GM12878 (cell line): Measurements from ENCODE around the gene DPP9. TPM values are rescaled to one million over a fixed set of nuclear protein-coding genes. Genes with fewer than 3 reads are reported as not detected.

Source experiments
- ATAC-seq: fragments of 200-7000 bp; cut with Tn5 transposase; 3 replicates; pipeline ENCODE4 v1.9.1; 2020; ENCODE audit warnings: mild to moderate bottlenecking, moderate library complexity
- BruUV-seq: library from RNA; stranded (reverse); fragments of 400-500 nt; replicated peaks from 2 replicates; lab custom pipeline; 2021; lab: Mats Ljungman, UMichigan
- CTCF ChIA-PET: fragments of 300-600 bp; sonication (Branson Sonifier 250); formaldehyde crosslinking; extraction: SDS; loops from one replicate; lab custom pipeline; 2021; ENCODE audit warnings: inconsistent platforms; lab: Yijun Ruan, JAX
- POLR2A ChIA-PET: fragments of 350-600 bp; formaldehyde crosslinking; extraction: SDS; loops from one replicate; lab custom pipeline; 2021; ENCODE audit warnings: inconsistent platforms; lab: Charles Lee
- RAD21 ChIA-PET: fragments of 300-600 bp; sonication (Branson Sonifier 250); formaldehyde crosslinking; loops from one replicate; lab custom pipeline; 2023; ENCODE audit warnings: antibody characterized with exemption; ENCODE audit not compliant: unreplicated experiment; lab: Charles Lee
- SMC1A ChIA-PET: fragments of 300-600 bp; sonication (Branson Sonifier 250); formaldehyde crosslinking; loops from one replicate; lab custom pipeline; 2023; ENCODE audit not compliant: unreplicated experiment, uncharacterized antibody; lab: Charles Lee
- DNase-seq: peaks from one replicate; pipeline ENCODE4 v3.0.0-alpha.2; 2011; ENCODE audit warnings: low read depth, low spot score
- FAIRE-seq: peaks from 3 replicates; lab custom pipeline; 2011; peaks lifted over from hg19 to GRCh38; lab: Jason Lieb, UNC
- H2AFZ ChIP-seq: 2 replicates; pipeline ENCODE4 v1.6.0; 2011; ENCODE audit warnings: low read depth, low read length, control low read depth; ENCODE audit not compliant: control insufficient read depth
- H3K27ac ChIP-seq: 2 replicates; pipeline ENCODE4 v1.5.1; 2011; ENCODE audit warnings: control low read depth; ENCODE audit not compliant: control insufficient read depth, insufficient read depth
- H3K27me3 ChIP-seq, 2 experiments: replicated peaks in 1 of 2; 2 replicates each; pipeline versions ENCODE4 v1.6.0 to v1.6.1; 2011; ENCODE audit warnings: low read length in 1 of 2; ENCODE audit not compliant: control insufficient read depth in 2 of 2, insufficient read depth in 2 of 2
- H3K36me3 ChIP-seq, 2 experiments: 2 replicates each; pipeline ENCODE4 v1.5.1; 2011; ENCODE audit warnings: low read length in 1 of 2; ENCODE audit not compliant: control insufficient read depth in 2 of 2, insufficient read depth in 2 of 2
- H3K4me1 ChIP-seq: 2 replicates; pipeline ENCODE4 v1.6.1; 2011; ENCODE audit warnings: mild to moderate bottlenecking, low read length, moderate library complexity, mixed read lengths; ENCODE audit not compliant: control insufficient read depth, insufficient read depth
- H3K4me2 ChIP-seq: 2 replicates; pipeline ENCODE4 v1.6.0; 2011; ENCODE audit warnings: control low read depth; ENCODE audit not compliant: control insufficient read depth, insufficient read depth
- H3K4me3 ChIP-seq: fragments of 200-600 bp; sonication (generic); 2 replicates; pipeline ENCODE4 v1.5.1; 2016
- H3K79me2 ChIP-seq: 2 replicates; pipeline ENCODE4 v1.6.0; 2011; ENCODE audit warnings: low read length; ENCODE audit not compliant: control insufficient read depth, insufficient read depth
- H3K9ac ChIP-seq: 2 replicates; pipeline ENCODE4 v1.8.0; 2011; ENCODE audit warnings: low read length, control low read depth, mixed read lengths; ENCODE audit not compliant: control insufficient read depth, insufficient read depth
- H3K9me3 ChIP-seq: replicated peaks from 3 replicates; pipeline ENCODE4 v1.5.1; 2011; ENCODE audit warnings: mild to moderate bottlenecking, low read length; ENCODE audit not compliant: control insufficient read depth, insufficient read depth
- H4K20me1 ChIP-seq: 2 replicates; pipeline ENCODE4 v1.6.0; 2011; ENCODE audit not compliant: control insufficient read depth, insufficient read depth
- KDM1A ChIP-seq: fragments of 200-600 bp; sonication (generic); IDR thresholded peaks from 2 replicates; pipeline ENCODE4 v1.6.1; 2016; ENCODE audit warnings: borderline replicate concordance
- LARP7 ChIP-seq: fragments of 450-650 bp; IDR thresholded peaks from 2 replicates; pipeline ENCODE4 v1.6.1; 2017; ENCODE audit warnings: mild to moderate bottlenecking
- MEF2A ChIP-seq: IDR thresholded peaks from 2 replicates; pipeline ENCODE4 v1.6.1; 2011; ENCODE audit warnings: low read depth, mild to moderate bottlenecking, low read length, moderate library complexity; ENCODE audit not compliant: insufficient read depth
- PAX8 ChIP-seq: fragments of 450-650 bp; IDR thresholded peaks from 2 replicates; pipeline ENCODE4 v1.6.1; 2017; ENCODE audit warnings: mild to moderate bottlenecking, moderate library complexity
- RB1 ChIP-seq: fragments of 450-650 bp; formaldehyde crosslinking; IDR thresholded peaks from 2 replicates; pipeline ENCODE4 v1.6.1; 2017; ENCODE audit warnings: mild to moderate bottlenecking, borderline replicate concordance
- SIX5 ChIP-seq: IDR thresholded peaks from 2 replicates; pipeline ENCODE4 v1.6.1; 2011; ENCODE audit warnings: mild to moderate bottlenecking, low read depth, low read length, moderate library complexity; ENCODE audit not compliant: severe bottlenecking
- SMARCA5 ChIP-seq: fragments of 450-650 bp; IDR thresholded peaks from 2 replicates; pipeline ENCODE4 v1.6.1; 2017; ENCODE audit warnings: mild to moderate bottlenecking
- STAT1 ChIP-seq: fragments of 450-650 bp; conservative IDR thresholded peaks from 2 replicates; pipeline ENCODE4 v1.6.1; 2014; ENCODE audit warnings: antibody characterized with exemption, mild to moderate bottlenecking
- TAF1 ChIP-seq: IDR thresholded peaks from 2 replicates; pipeline ENCODE4 v1.6.1; 2011; ENCODE audit warnings: mild to moderate bottlenecking, low read depth, low read length, borderline replicate concordance
- TCF12 ChIP-seq: IDR thresholded peaks from 2 replicates; pipeline ENCODE4 v1.6.1; 2011; ENCODE audit warnings: low read depth, mild to moderate bottlenecking, low read length
- TCF3 ChIP-seq: IDR thresholded peaks from 2 replicates; pipeline ENCODE4 v1.6.1; 2012; ENCODE audit warnings: low read depth, mild to moderate bottlenecking, low read length, borderline replicate concordance; ENCODE audit not compliant: insufficient read depth
- ZNF24 ChIP-seq: fragments of 450-650 bp; IDR thresholded peaks from 2 replicates; pipeline ENCODE4 v1.6.1; 2017; ENCODE audit warnings: antibody characterized with exemption, mild to moderate bottlenecking
- ZNF384 ChIP-seq: IDR thresholded peaks from 2 replicates; pipeline ENCODE4 v1.6.1; 2012; ENCODE audit warnings: low read depth, mild to moderate bottlenecking, low read length, improper control_type of control experiment, borderline replicate concordance
- ZZZ3 ChIP-seq: IDR thresholded peaks from 2 replicates; pipeline ENCODE4 v1.6.1; 2011; ENCODE audit warnings: low read depth; ENCODE audit not compliant: control insufficient read depth, insufficient read length
- WGBS: methylation state at CpG from one replicate; pipeline ENCODE4 v1.1.6; 2016; ENCODE audit warnings: low lambda C conversion rate; ENCODE audit not compliant: insufficient replicate concordance, insufficient coverage; ENCODE audit errors: missing lambda C conversion rate; 5-methylcytosine and 5-hydroxymethylcytosine counted together
- in situ Hi-C: fragments of 300-500 bp; cut with MboI; formaldehyde crosslinking; loops from 9 replicates; pipeline ENCODE4 v1.14.3; 2018; ENCODE audit warnings: mixed read lengths
- intact Hi-C: fragments of 100-400 bp; cut with micrococcal nuclease; formaldehyde crosslinking; loops from one replicate; pipeline ENCODE4 v1.14.2; 2022; ENCODE audit not compliant: unreplicated experiment
- polyA plus RNA-seq, 11 experiments: library from polyadenylated mRNA; depleted of rRNA in 4 of 11; unstranded in 6 of 11; stranded (reverse) in 5 of 11; fragments of >200 nt; fragmentation: Nextera tagmentation in 4 of 11; fragmentation: Illumina TruSeq in 1 of 11; extraction: Ambion mirVana in 4 of 11; extraction: Trizol in 1 of 11; gene quantifications; 1 replicate in 1 of 11; 2 replicates in 10 of 11; pipeline versions ENCODE4 v1.2.1 to v1.2.3, GENCODE V29; 2011 to 2016; ENCODE audit warnings: inconsistent platforms in 2 of 11, missing spikeins in 2 of 11, low read depth in 1 of 11
- total RNA-seq, 4 experiments: library from RNA; depleted of rRNA in 3 of 4; stranded (reverse); fragments of >200 nt in 3 of 4; fragmentation: Illumina TruSeq in 1 of 4; extraction: Trizol in 1 of 4; gene quantifications; 2 replicates each; pipeline versions ENCODE4 v1.2.1 to v1.2.3, GENCODE V29; 2013 to 2021
- TF ChIP-seq, protein P1 (sequence below): fragments of 450-650 bp; IDR thresholded peaks from 2 replicates; pipeline ENCODE4 v1.6.1; 2014; ENCODE audit warnings: mild to moderate bottlenecking
- TF ChIP-seq, protein P2 (sequence below): fragments of 450-650 bp; formaldehyde crosslinking; IDR thresholded peaks from 2 replicates; pipeline ENCODE4 v1.4.0; 2020; ENCODE audit warnings: mild to moderate bottlenecking, moderate library complexity
- TF ChIP-seq, protein P3 (sequence below): fragments of 450-650 bp; IDR thresholded peaks from 2 replicates; pipeline ENCODE4 v1.6.1; 2017; ENCODE audit warnings: low read depth, mild to moderate bottlenecking, moderate library complexity

The DPP9 gene
- total and polyA plus RNA-seq, 10 of the 15 experiments (the other 5 are each of a cell fraction or from before 2014, with no cell fraction given): 0.64 to 58.6 (median 27.6) TPM

DNA sequence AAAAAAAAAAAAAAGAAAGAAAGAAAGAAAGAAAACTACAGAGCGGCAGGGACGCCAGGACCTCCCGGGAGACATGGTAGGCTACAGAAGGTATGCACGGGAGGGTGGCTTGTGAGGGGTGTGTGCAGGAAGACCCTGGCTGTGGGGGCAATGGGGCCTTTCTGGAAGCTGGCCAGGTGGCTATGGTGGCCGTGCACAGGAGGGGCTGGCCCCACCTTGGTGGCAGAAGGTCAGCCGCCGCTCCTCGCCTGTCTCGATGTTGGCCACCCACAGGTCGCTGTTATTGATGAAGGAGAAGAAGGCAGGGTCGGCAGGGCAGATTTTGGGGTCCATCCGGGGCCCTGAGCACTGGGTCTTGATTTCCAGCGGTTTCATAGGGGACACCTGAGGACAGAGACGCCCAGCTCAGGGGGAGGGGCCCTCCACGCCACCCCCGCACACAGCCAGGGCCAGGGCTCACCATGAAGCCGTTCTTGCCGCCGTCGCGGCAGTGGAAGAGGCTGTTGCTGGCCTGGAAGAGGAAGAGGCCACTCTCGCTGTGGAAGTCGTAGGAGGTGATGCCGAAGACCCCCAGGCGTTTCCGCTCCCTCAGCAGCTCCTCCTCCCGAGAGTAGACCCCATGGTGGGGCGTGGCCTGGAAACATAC lies 19.8 kb downstream of the DPP9 start (continued):
- TF ChIP-seq TAF1: no peak
- no peak for TF ChIP-seq ZNF24
- TF ChIP-seq SIX5: no peak
- TF ChIP-seq, all 136 proteins: peak for 0

DNA sequence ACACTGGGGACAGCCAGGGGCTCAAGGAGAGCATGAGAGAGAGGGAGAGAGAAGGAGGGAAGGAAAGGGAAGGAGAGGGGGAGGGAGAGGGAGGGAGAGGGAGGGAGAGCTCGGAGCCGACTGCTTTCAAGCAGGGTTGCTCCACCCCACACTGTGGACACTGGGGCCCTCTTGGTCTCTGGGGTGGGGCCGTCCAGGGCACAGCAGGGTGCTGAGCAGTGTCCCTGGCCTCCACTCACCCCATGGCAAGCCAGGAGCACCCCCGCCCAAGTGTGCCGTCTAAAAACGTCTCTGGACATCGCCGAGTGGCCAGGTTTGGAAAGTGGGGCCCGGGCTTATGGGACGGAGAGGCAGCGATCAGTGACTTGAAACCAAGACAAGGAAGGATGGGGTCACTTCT lies 20.9 kb downstream of the DPP9 start:
- ChIA-PET SMC1A (no interaction called here), POLR2A (no interaction called here), CTCF (no interaction called here), RAD21 (no interaction called here)
- Histone ChIP-seq H3K4me1 (no peaks in the 10 kb centered on the region), H3K9ac (no peak overlapping the region), H2AFZ (no peak overlapping the region), H3K9me3 (no peaks in the 10 kb centered on the region), H3K27ac (no peak overlapping the region), H3K79me2 (no peaks in the 10 kb centered on the region), H3K36me3 (peaks cover 14 to 29% of the 10 kb centered on the region in 2 experiments; a peak in 3 of 4 replicates), H3K4me2 (no peak overlapping the region), H3K4me3 (no peak overlapping the region), H3K27me3 (no peaks in the 10 kb centered on the region), H4K20me1 (no peaks in the 10 kb centered on the region)
- FAIRE-seq: no peak
- no peak for ATAC-seq
- intact Hi-C loops: no loop called here
- no peak for DNase-seq
- no TSS peak for BruUV-seq
- WGBS: 83% methylated on average over 11 of the region's 11 CpGs
- in situ Hi-C loops: no loop called here
- TF ChIP-seq MEF2A (no peak), TCF12 (no peak), STAT1 (no peak), SMARCA5 (no peak), RB1 (no peak), TCF3 (no peak), KDM1A (no peak), PAX8 (no peak), ZNF384 (no peak), LARP7 (no peak), ZZZ3 (no peak)
- TF ChIP-seq, protein P1, sequence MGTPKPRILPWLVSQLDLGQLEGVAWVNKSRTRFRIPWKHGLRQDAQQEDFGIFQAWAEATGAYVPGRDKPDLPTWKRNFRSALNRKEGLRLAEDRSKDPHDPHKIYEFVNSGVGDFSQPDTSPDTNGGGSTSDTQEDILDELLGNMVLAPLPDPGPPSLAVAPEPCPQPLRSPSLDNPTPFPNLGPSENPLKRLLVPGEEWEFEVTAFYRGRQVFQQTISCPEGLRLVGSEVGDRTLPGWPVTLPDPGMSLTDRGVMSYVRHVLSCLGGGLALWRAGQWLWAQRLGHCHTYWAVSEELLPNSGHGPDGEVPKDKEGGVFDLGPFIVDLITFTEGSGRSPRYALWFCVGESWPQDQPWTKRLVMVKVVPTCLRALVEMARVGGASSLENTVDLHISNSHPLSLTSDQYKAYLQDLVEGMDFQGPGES: no peak
- TF ChIP-seq, protein P2, sequence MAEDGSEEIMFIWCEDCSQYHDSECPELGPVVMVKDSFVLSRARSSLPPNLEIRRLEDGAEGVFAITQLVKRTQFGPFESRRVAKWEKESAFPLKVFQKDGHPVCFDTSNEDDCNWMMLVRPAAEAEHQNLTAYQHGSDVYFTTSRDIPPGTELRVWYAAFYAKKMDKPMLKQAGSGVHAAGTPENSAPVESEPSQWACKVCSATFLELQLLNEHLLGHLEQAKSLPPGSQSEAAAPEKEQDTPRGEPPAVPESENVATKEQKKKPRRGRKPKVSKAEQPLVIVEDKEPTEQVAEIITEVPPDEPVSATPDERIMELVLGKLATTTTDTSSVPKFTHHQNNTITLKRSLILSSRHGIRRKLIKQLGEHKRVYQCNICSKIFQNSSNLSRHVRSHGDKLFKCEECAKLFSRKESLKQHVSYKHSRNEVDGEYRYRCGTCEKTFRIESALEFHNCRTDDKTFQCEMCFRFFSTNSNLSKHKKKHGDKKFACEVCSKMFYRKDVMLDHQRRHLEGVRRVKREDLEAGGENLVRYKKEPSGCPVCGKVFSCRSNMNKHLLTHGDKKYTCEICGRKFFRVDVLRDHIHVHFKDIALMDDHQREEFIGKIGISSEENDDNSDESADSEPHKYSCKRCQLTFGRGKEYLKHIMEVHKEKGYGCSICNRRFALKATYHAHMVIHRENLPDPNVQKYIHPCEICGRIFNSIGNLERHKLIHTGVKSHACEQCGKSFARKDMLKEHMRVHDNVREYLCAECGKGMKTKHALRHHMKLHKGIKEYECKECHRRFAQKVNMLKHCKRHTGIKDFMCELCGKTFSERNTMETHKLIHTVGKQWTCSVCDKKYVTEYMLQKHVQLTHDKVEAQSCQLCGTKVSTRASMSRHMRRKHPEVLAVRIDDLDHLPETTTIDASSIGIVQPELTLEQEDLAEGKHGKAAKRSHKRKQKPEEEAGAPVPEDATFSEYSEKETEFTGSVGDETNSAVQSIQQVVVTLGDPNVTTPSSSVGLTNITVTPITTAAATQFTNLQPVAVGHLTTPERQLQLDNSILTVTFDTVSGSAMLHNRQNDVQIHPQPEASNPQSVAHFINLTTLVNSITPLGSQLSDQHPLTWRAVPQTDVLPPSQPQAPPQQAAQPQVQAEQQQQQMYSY (CRISPR knock-in tag): no peak
- TF ChIP-seq, protein P3, sequence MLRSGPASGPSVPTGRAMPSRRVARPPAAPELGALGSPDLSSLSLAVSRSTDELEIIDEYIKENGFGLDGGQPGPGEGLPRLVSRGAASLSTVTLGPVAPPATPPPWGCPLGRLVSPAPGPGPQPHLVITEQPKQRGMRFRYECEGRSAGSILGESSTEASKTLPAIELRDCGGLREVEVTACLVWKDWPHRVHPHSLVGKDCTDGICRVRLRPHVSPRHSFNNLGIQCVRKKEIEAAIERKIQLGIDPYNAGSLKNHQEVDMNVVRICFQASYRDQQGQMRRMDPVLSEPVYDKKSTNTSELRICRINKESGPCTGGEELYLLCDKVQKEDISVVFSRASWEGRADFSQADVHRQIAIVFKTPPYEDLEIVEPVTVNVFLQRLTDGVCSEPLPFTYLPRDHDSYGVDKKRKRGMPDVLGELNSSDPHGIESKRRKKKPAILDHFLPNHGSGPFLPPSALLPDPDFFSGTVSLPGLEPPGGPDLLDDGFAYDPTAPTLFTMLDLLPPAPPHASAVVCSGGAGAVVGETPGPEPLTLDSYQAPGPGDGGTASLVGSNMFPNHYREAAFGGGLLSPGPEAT: no peak
